GM12878 (cell line): Measurements from ENCODE around the gene KAZN. TPM values are rescaled to one million over a fixed set of nuclear protein-coding genes. Genes with fewer than 3 reads are reported as not detected.

Source experiments
- ATAC-seq: fragments of 200-7000 bp; cut with Tn5 transposase; 3 replicates; pipeline ENCODE4 v1.9.1; 2020; ENCODE audit warnings: mild to moderate bottlenecking, moderate library complexity
- BruUV-seq: library from RNA; stranded (reverse); fragments of 400-500 nt; replicated peaks from 2 replicates; lab custom pipeline; 2021; lab: Mats Ljungman, UMichigan
- CTCF ChIA-PET: fragments of 300-600 bp; sonication (Branson Sonifier 250); formaldehyde crosslinking; extraction: SDS; loops from one replicate; lab custom pipeline; 2021; ENCODE audit warnings: inconsistent platforms; lab: Yijun Ruan, JAX
- POLR2A ChIA-PET: fragments of 350-600 bp; formaldehyde crosslinking; extraction: SDS; loops from one replicate; lab custom pipeline; 2021; ENCODE audit warnings: inconsistent platforms; lab: Charles Lee
- RAD21 ChIA-PET: fragments of 300-600 bp; sonication (Branson Sonifier 250); formaldehyde crosslinking; loops from one replicate; lab custom pipeline; 2023; ENCODE audit warnings: antibody characterized with exemption; ENCODE audit not compliant: unreplicated experiment; lab: Charles Lee
- SMC1A ChIA-PET: fragments of 300-600 bp; sonication (Branson Sonifier 250); formaldehyde crosslinking; loops from one replicate; lab custom pipeline; 2023; ENCODE audit not compliant: unreplicated experiment, uncharacterized antibody; lab: Charles Lee
- DNase-seq: peaks from one replicate; pipeline ENCODE4 v3.0.0-alpha.2; 2011; ENCODE audit warnings: low read depth, low spot score
- FAIRE-seq: peaks from 3 replicates; lab custom pipeline; 2011; peaks lifted over from hg19 to GRCh38; lab: Jason Lieb, UNC
- H2AFZ ChIP-seq: 2 replicates; pipeline ENCODE4 v1.6.0; 2011; ENCODE audit warnings: low read depth, low read length, control low read depth; ENCODE audit not compliant: control insufficient read depth
- H3K27ac ChIP-seq: 2 replicates; pipeline ENCODE4 v1.5.1; 2011; ENCODE audit warnings: control low read depth; ENCODE audit not compliant: control insufficient read depth, insufficient read depth
- H3K27me3 ChIP-seq, 2 experiments: replicated peaks in 1 of 2; 2 replicates each; pipeline versions ENCODE4 v1.6.0 to v1.6.1; 2011; ENCODE audit warnings: low read length in 1 of 2; ENCODE audit not compliant: control insufficient read depth in 2 of 2, insufficient read depth in 2 of 2
- H3K36me3 ChIP-seq, 2 experiments: 2 replicates each; pipeline ENCODE4 v1.5.1; 2011; ENCODE audit warnings: low read length in 1 of 2; ENCODE audit not compliant: control insufficient read depth in 2 of 2, insufficient read depth in 2 of 2
- H3K4me1 ChIP-seq: 2 replicates; pipeline ENCODE4 v1.6.1; 2011; ENCODE audit warnings: mild to moderate bottlenecking, low read length, moderate library complexity, mixed read lengths; ENCODE audit not compliant: control insufficient read depth, insufficient read depth
- H3K4me2 ChIP-seq: 2 replicates; pipeline ENCODE4 v1.6.0; 2011; ENCODE audit warnings: control low read depth; ENCODE audit not compliant: control insufficient read depth, insufficient read depth
- H3K4me3 ChIP-seq: fragments of 200-600 bp; sonication (generic); 2 replicates; pipeline ENCODE4 v1.5.1; 2016
- H3K79me2 ChIP-seq: 2 replicates; pipeline ENCODE4 v1.6.0; 2011; ENCODE audit warnings: low read length; ENCODE audit not compliant: control insufficient read depth, insufficient read depth
- H3K9ac ChIP-seq: 2 replicates; pipeline ENCODE4 v1.8.0; 2011; ENCODE audit warnings: low read length, control low read depth, mixed read lengths; ENCODE audit not compliant: control insufficient read depth, insufficient read depth
- H3K9me3 ChIP-seq: replicated peaks from 3 replicates; pipeline ENCODE4 v1.5.1; 2011; ENCODE audit warnings: mild to moderate bottlenecking, low read length; ENCODE audit not compliant: control insufficient read depth, insufficient read depth
- H4K20me1 ChIP-seq: 2 replicates; pipeline ENCODE4 v1.6.0; 2011; ENCODE audit not compliant: control insufficient read depth, insufficient read depth
- ATF2 ChIP-seq: IDR thresholded peaks from 2 replicates; pipeline ENCODE4 v1.6.1; 2012; ENCODE audit warnings: low read length, inconsistent platforms
- CHD4 ChIP-seq: fragments of 200-600 bp; sonication (generic); IDR thresholded peaks from 2 replicates; pipeline ENCODE4 v1.6.1; 2016; ENCODE audit warnings: mild to moderate bottlenecking
- ESRRA ChIP-seq: IDR thresholded peaks from 2 replicates; pipeline ENCODE4 v1.6.1; 2012; ENCODE audit warnings: mild to moderate bottlenecking, low read length, improper control_type of control experiment
- EZH2 ChIP-seq: IDR thresholded peaks from 2 replicates; pipeline ENCODE4 v1.6.1; 2012; ENCODE audit warnings: low read depth, mild to moderate bottlenecking, control low read depth, inconsistent platforms, low read length, borderline replicate concordance; ENCODE audit not compliant: control insufficient read depth
- HDAC6 ChIP-seq: fragments of 200-600 bp; sonication (generic); IDR thresholded peaks from one replicate; pipeline ENCODE4 v1.8.0; 2017; ENCODE audit warnings: antibody characterized with exemption; ENCODE audit not compliant: unreplicated experiment
- KAT2A ChIP-seq: conservative IDR thresholded peaks from 2 replicates; pipeline ENCODE4 v1.6.1; 2011; ENCODE audit warnings: low read depth, low read length; ENCODE audit not compliant: control insufficient read depth
- KDM1A ChIP-seq: fragments of 200-600 bp; sonication (generic); IDR thresholded peaks from 2 replicates; pipeline ENCODE4 v1.6.1; 2016; ENCODE audit warnings: borderline replicate concordance
- MTA2 ChIP-seq: fragments of 450-650 bp; IDR thresholded peaks from 2 replicates; pipeline ENCODE4 v1.6.1; 2016; ENCODE audit warnings: low read depth, mild to moderate bottlenecking, moderate library complexity
- NFYB ChIP-seq: IDR thresholded peaks from 2 replicates; pipeline ENCODE4 v1.6.1; 2011; ENCODE audit warnings: low read depth, mild to moderate bottlenecking, low read length, improper control_type of control experiment, moderate library complexity; ENCODE audit not compliant: insufficient read depth
- POLR2AphosphoS5 ChIP-seq: IDR thresholded peaks from 2 replicates; pipeline ENCODE4 v1.6.1; 2011; ENCODE audit warnings: mild to moderate bottlenecking, low read length, inconsistent platforms
- RAD21 ChIP-seq: IDR thresholded peaks from 2 replicates; pipeline ENCODE4 v1.6.1; 2011; ENCODE audit warnings: mild to moderate bottlenecking, low read depth, low read length, moderate library complexity; ENCODE audit not compliant: insufficient read depth
- RB1 ChIP-seq: fragments of 450-650 bp; formaldehyde crosslinking; IDR thresholded peaks from 2 replicates; pipeline ENCODE4 v1.6.1; 2017; ENCODE audit warnings: mild to moderate bottlenecking, borderline replicate concordance
- SMARCA5 ChIP-seq: fragments of 450-650 bp; IDR thresholded peaks from 2 replicates; pipeline ENCODE4 v1.6.1; 2017; ENCODE audit warnings: mild to moderate bottlenecking
- TCF12 ChIP-seq: IDR thresholded peaks from 2 replicates; pipeline ENCODE4 v1.6.1; 2011; ENCODE audit warnings: low read depth, mild to moderate bottlenecking, low read length
- ZBTB33 ChIP-seq: fragments of 450-650 bp; IDR thresholded peaks from 2 replicates; pipeline ENCODE4 v1.6.1; 2017; ENCODE audit warnings: mild to moderate bottlenecking
- ZNF274 ChIP-seq: IDR thresholded peaks from one replicate; pipeline ENCODE4 v1.8.0; 2011; ENCODE audit not compliant: insufficient read length, insufficient read depth
- WGBS: methylation state at CpG from one replicate; pipeline ENCODE4 v1.1.6; 2016; ENCODE audit warnings: low lambda C conversion rate; ENCODE audit not compliant: insufficient replicate concordance, insufficient coverage; ENCODE audit errors: missing lambda C conversion rate; 5-methylcytosine and 5-hydroxymethylcytosine counted together
- in situ Hi-C: fragments of 300-500 bp; cut with MboI; formaldehyde crosslinking; loops from 9 replicates; pipeline ENCODE4 v1.14.3; 2018; ENCODE audit warnings: mixed read lengths
- intact Hi-C: fragments of 100-400 bp; cut with micrococcal nuclease; formaldehyde crosslinking; loops from one replicate; pipeline ENCODE4 v1.14.2; 2022; ENCODE audit not compliant: unreplicated experiment
- polyA plus RNA-seq, 11 experiments: library from polyadenylated mRNA; depleted of rRNA in 4 of 11; unstranded in 6 of 11; stranded (reverse) in 5 of 11; fragments of >200 nt; fragmentation: Nextera tagmentation in 4 of 11; fragmentation: Illumina TruSeq in 1 of 11; extraction: Ambion mirVana in 4 of 11; extraction: Trizol in 1 of 11; gene quantifications; 1 replicate in 1 of 11; 2 replicates in 10 of 11; pipeline versions ENCODE4 v1.2.1 to v1.2.3, GENCODE V29; 2011 to 2016; ENCODE audit warnings: inconsistent platforms in 2 of 11, missing spikeins in 2 of 11, low read depth in 1 of 11
- total RNA-seq, 4 experiments: library from RNA; depleted of rRNA in 3 of 4; stranded (reverse); fragments of >200 nt in 3 of 4; fragmentation: Illumina TruSeq in 1 of 4; extraction: Trizol in 1 of 4; gene quantifications; 2 replicates each; pipeline versions ENCODE4 v1.2.1 to v1.2.3, GENCODE V29; 2013 to 2021
- TF ChIP-seq, protein P1 (sequence below): IDR thresholded peaks from 2 replicates; pipeline ENCODE4 v1.6.1; 2012; ENCODE audit warnings: low read depth, low read length, improper control_type of control experiment
- TF ChIP-seq, protein P2 (sequence below): IDR thresholded peaks from 2 replicates; pipeline ENCODE4 v1.6.1; 2011; ENCODE audit warnings: borderline replicate concordance, low read depth, mild to moderate bottlenecking, moderate library complexity, low read length; ENCODE audit not compliant: insufficient read depth, poor library complexity, severe bottlenecking

KAZN gene
- total and polyA plus RNA-seq, 10 of the 15 experiments (the other 5 are each of a cell fraction or from before 2014, with no cell fraction given) = 0.72 to 4.0 (median 1.2) TPM

GRCh38 chr1:14630986-14631385 is 32.5 kb downstream of the KAZN start (continued):
- no peak for TF ChIP-seq ZBTB33
- TF ChIP-seq, protein P1, sequence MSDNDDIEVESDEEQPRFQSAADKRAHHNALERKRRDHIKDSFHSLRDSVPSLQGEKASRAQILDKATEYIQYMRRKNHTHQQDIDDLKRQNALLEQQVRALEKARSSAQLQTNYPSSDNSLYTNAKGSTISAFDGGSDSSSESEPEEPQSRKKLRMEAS = no peak
- TF ChIP-seq EZH2 = no peak

- H3K4me3 ChIP-seq = no peak overlapping the region
- no peaks in the 10 kb centered on the region for H3K79me2 ChIP-seq
- no peak for FAIRE-seq
- 0 out of 4 replicates have a peak, but pooled peaks cover 0 to 6% of the 10 kb centered on the region in 2 experiments for H3K27me3 ChIP-seq
- no peak overlapping the region for H2AFZ ChIP-seq
- in situ Hi-C loops (no loop called here), intact Hi-C loops (no loop called here)
- ChIA-PET RAD21 (no interaction called here), SMC1A (no interaction called here), POLR2A (no interaction called here), CTCF (no interaction called here)
- 9% methylated on average over 10 of the region's 10 CpGs for WGBS
- H3K9me3 ChIP-seq = no peaks in the 10 kb centered on the region
- H4K20me1 ChIP-seq = no peaks in the 10 kb centered on the region
- H3K27ac ChIP-seq = no peak overlapping the region
- H3K4me2 ChIP-seq = no peak overlapping the region
- H3K4me1 ChIP-seq = no peaks in the 10 kb centered on the region
- H3K36me3 ChIP-seq = no peaks in the 10 kb centered on the region
- BruUV-seq = no TSS peak
- no peak for ATAC-seq
- no peak overlapping the region for H3K9ac ChIP-seq
- no peak for DNase-seq
- TF ChIP-seq KAT2A = no peak
- no peak for TF ChIP-seq CHD4
- TF ChIP-seq POLR2AphosphoS5 = no peak
- no peak for TF ChIP-seq SMARCA5
- no peak for TF ChIP-seq ZNF274
- TF ChIP-seq RB1 = no peak
- no peak for TF ChIP-seq RAD21
- no peak for TF ChIP-seq NFYB
- TF ChIP-seq KDM1A = no peak
- no peak for TF ChIP-seq ATF2
- no peak for TF ChIP-seq ESRRA
- no peak for TF ChIP-seq HDAC6
- TF ChIP-seq MTA2 = no peak
- TF ChIP-seq TCF12 = no peak
- TF ChIP-seq, protein P2, sequence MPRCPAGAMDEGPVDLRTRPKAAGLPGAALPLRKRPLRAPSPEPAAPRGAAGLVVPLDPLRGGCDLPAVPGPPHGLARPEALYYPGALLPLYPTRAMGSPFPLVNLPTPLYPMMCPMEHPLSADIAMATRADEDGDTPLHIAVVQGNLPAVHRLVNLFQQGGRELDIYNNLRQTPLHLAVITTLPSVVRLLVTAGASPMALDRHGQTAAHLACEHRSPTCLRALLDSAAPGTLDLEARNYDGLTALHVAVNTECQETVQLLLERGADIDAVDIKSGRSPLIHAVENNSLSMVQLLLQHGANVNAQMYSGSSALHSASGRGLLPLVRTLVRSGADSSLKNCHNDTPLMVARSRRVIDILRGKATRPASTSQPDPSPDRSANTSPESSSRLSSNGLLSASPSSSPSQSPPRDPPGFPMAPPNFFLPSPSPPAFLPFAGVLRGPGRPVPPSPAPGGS = no peak
These were observed 32.9 kb downstream of the KAZN start for GRCh38 chr1:14631421-14631820.
